HepG2 (cell line): ENCODE data around the gene P2RX6. TPM values are rescaled to one million over a fixed set of nuclear protein-coding genes. Genes with fewer than 3 reads are reported as not detected.

ENCODE experiments used
- ATAC-seq: fragments of 200-7000 bp; cut with Tn5 transposase; 3 replicates; pipeline ENCODE4 v1.9.1; 2020; ENCODE audit warnings: mild to moderate bottlenecking, moderate library complexity
- BruUV-seq: library from RNA; stranded (reverse); fragments of 400-500 nt; replicated peaks from 2 replicates; lab custom pipeline; 2021; lab: Mats Ljungman, UMichigan
- CTCF ChIA-PET: fragments of 300-600 bp; formaldehyde crosslinking; extraction: SDS; loops from one replicate; lab custom pipeline; 2021; ENCODE audit warnings: low total read pairs, inconsistent platforms, low intra/inter-chr PET ratio; lab: Yijun Ruan, JAX
- POLR2A ChIA-PET: fragments of 350-600 bp; sonication (Branson Sonifier 250); formaldehyde crosslinking; loops from one replicate; lab custom pipeline; 2020; ENCODE audit warnings: antibody characterized with exemption, inconsistent platforms; lab: Yijun Ruan, JAX
- DNase-seq: peaks from one replicate; pipeline ENCODE4 v3.0.0-alpha.2; 2015; ENCODE audit warnings: low spot score
- FAIRE-seq: peaks from 3 replicates; lab custom pipeline; 2011; peaks lifted over from hg19 to GRCh38; lab: Jason Lieb, UNC
- H2AFZ ChIP-seq: one replicate; pipeline ENCODE4 v1.6.1; 2011; ENCODE audit warnings: low read length, inconsistent platforms
- H3K27ac ChIP-seq: fragments of 300-600 bp; 3 replicates; pipeline ENCODE4 v1.8.0; 2011; ENCODE audit warnings: mixed run types, mild to moderate bottlenecking, mixed read lengths, low read length, inconsistent platforms; ENCODE audit not compliant: insufficient read depth; ENCODE audit errors: extremely low read length
- H3K27me3 ChIP-seq, 2 experiments: fragments of 200-600 bp in 1 of 2; 2 replicates in 1 of 2; 3 replicates in 1 of 2; pipeline versions ENCODE4 v1.6.0 to v1.8.0; 2011; ENCODE audit warnings: low read length in 2 of 2, mild to moderate bottlenecking in 2 of 2, moderate library complexity in 2 of 2, inconsistent platforms in 1 of 2; ENCODE audit not compliant: insufficient read depth in 2 of 2, control insufficient read depth in 1 of 2
- H3K36me3 ChIP-seq, 2 experiments: fragments of 200-600 bp in 1 of 2; replicated peaks in 1 of 2; 2 replicates in 1 of 2; 3 replicates in 1 of 2; pipeline versions ENCODE4 v1.5.1 to v1.8.0; 2011; ENCODE audit warnings: low read length in 2 of 2, inconsistent platforms in 1 of 2; ENCODE audit not compliant: insufficient read depth in 2 of 2, control insufficient read depth in 1 of 2
- H3K4me1 ChIP-seq: 2 replicates; pipeline ENCODE4 v1.5.1; 2012; ENCODE audit warnings: low read length, inconsistent platforms; ENCODE audit not compliant: insufficient read depth
- H3K4me2 ChIP-seq: 2 replicates; pipeline ENCODE4 v1.6.0; 2011; ENCODE audit warnings: low read depth, low read length, inconsistent platforms
- H3K4me3 ChIP-seq, 3 experiments: fragments of 200-600 bp in 1 of 3; sonication (generic), shearing (Covaris generic) in 1 of 3; replicated peaks in 1 of 3; 2 replicates each; pipeline ENCODE4 v1.5.1; 2011 to 2016; ENCODE audit warnings: low read length in 3 of 3, inconsistent platforms in 2 of 3, low read depth in 2 of 3, mild to moderate bottlenecking in 2 of 3, control low read depth in 1 of 3, mixed read lengths in 1 of 3; ENCODE audit not compliant: insufficient read depth in 1 of 3
- H3K79me2 ChIP-seq: one replicate; pipeline ENCODE4 v1.6.1; 2011; ENCODE audit warnings: low read length, inconsistent platforms; ENCODE audit not compliant: insufficient read depth
- H3K9ac ChIP-seq: 2 replicates; pipeline ENCODE4 v1.6.0; 2011; ENCODE audit warnings: mild to moderate bottlenecking, low read depth, low read length, inconsistent platforms; ENCODE audit not compliant: insufficient read depth
- H3K9me3 ChIP-seq: 2 replicates; pipeline ENCODE4 v1.5.1; 2012; ENCODE audit warnings: mild to moderate bottlenecking, low read length
- H4K20me1 ChIP-seq: 2 replicates; pipeline ENCODE4 v1.6.0; 2011; ENCODE audit warnings: inconsistent platforms, mild to moderate bottlenecking, low read length, moderate library complexity; ENCODE audit not compliant: insufficient read depth
- ARID2 ChIP-seq: sonication (generic); formaldehyde crosslinking; IDR thresholded peaks from 2 replicates; pipeline ENCODE4 v1.8.1; 2022; ENCODE audit warnings: mild to moderate bottlenecking, missing genetic modification reagents, borderline replicate concordance
- ARNT ChIP-seq: fragments of 450-650 bp; IDR thresholded peaks from 2 replicates; pipeline ENCODE4 v1.6.1; 2017
- ATF4 ChIP-seq, 2 experiments: fragments of 450-650 bp in 1 of 2; sonication (generic) in 1 of 2; formaldehyde crosslinking; IDR thresholded peaks; 2 replicates each; pipeline versions ENCODE4 v1.5.0 to v1.8.0; 2020 to 2022; ENCODE audit warnings: mild to moderate bottlenecking in 1 of 2, missing genetic modification reagents in 1 of 2
- BHLHE40 ChIP-seq: IDR thresholded peaks from 2 replicates; pipeline ENCODE4 v1.6.1; 2011; ENCODE audit warnings: low read length, improper control_type of control experiment
- GLI4 ChIP-seq: sonication (generic); formaldehyde crosslinking; IDR thresholded peaks from 2 replicates; pipeline ENCODE4 v1.5.1; 2020; ENCODE audit warnings: missing genetic modification reagents, mild to moderate bottlenecking, moderate library complexity, borderline replicate concordance
- HNRNPK ChIP-seq: fragments of 200-400 bp; formaldehyde crosslinking; IDR thresholded peaks from 2 replicates; pipeline ENCODE4 v1.6.1; 2018; ENCODE audit warnings: low read length, low read depth, moderate library complexity, mild to moderate bottlenecking; ENCODE audit not compliant: poor library complexity, severe bottlenecking
- NFKB2 ChIP-seq: sonication (generic); formaldehyde crosslinking; IDR thresholded peaks from 2 replicates; pipeline ENCODE4 v1.4.0; 2020; ENCODE audit warnings: missing genetic modification reagents, borderline replicate concordance
- PITX1 ChIP-seq: sonication (generic); formaldehyde crosslinking; IDR thresholded peaks from 2 replicates; pipeline ENCODE4 v1.5.1; 2020; ENCODE audit warnings: mild to moderate bottlenecking, missing genetic modification reagents
- SPEN ChIP-seq: sonication (generic); formaldehyde crosslinking; IDR thresholded peaks from 2 replicates; pipeline ENCODE4 v1.5.1; 2020; ENCODE audit warnings: low read depth, mild to moderate bottlenecking, missing genetic modification reagents
- YEATS4 ChIP-seq: sonication (generic); formaldehyde crosslinking; IDR thresholded peaks from 2 replicates; pipeline ENCODE4 v1.4.0; 2020; ENCODE audit warnings: missing genetic modification reagents, borderline replicate concordance
- ZBTB21 ChIP-seq: sonication (generic); formaldehyde crosslinking; IDR thresholded peaks from 2 replicates; pipeline ENCODE4 v1.4.0; 2020; ENCODE audit warnings: missing genetic modification reagents
- ZNF143 ChIP-seq: sonication (generic); formaldehyde crosslinking; IDR thresholded peaks from 2 replicates; pipeline ENCODE4 v1.4.0; 2020; ENCODE audit warnings: missing genetic modification reagents
- ZNF33B ChIP-seq: sonication (generic); formaldehyde crosslinking; IDR thresholded peaks from 2 replicates; pipeline ENCODE4 v1.5.1; 2020; ENCODE audit warnings: mild to moderate bottlenecking, missing genetic modification reagents
- ZNF558 ChIP-seq: sonication (generic); formaldehyde crosslinking; IDR thresholded peaks from 2 replicates; pipeline ENCODE4 v1.9.0; 2022; ENCODE audit warnings: mild to moderate bottlenecking, missing genetic modification reagents, borderline replicate concordance
- ZNF777 ChIP-seq: sonication (generic); formaldehyde crosslinking; IDR thresholded peaks from 2 replicates; pipeline ENCODE4 v1.4.0; 2020; ENCODE audit warnings: missing genetic modification reagents
- WGBS: methylation state at CpG from one replicate; pipeline ENCODE4 v1.1.6; 2017; ENCODE audit warnings: low lambda C conversion rate; 5-methylcytosine and 5-hydroxymethylcytosine counted together
- in situ Hi-C: cut with HindIII; loops from 2 replicates; pipeline ENCODE4 v1.10.0; 2017; ENCODE audit warnings: low pct_unique_long_range_greater_than_20kb; ENCODE audit not compliant: extremely low pct_ligation_motif_present
- intact Hi-C: fragments of 100-400 bp; cut with micrococcal nuclease; formaldehyde crosslinking; loops from one replicate; pipeline ENCODE4 v1.10.0; 2022; ENCODE audit not compliant: unreplicated experiment
- polyA plus RNA-seq, 8 experiments: library from polyadenylated mRNA; depleted of rRNA in 3 of 8; stranded (reverse) in 7 of 8; unstranded in 1 of 8; fragments of >200 nt; fragmentation: Illumina TruSeq in 4 of 8; extraction: Trizol in 4 of 8; gene quantifications; 2 replicates each; pipeline versions ENCODE4 v1.2.1 to v1.2.3, GENCODE V29; 2011 to 2016; ENCODE audit warnings: low read depth in 4 of 8, missing spikeins in 1 of 8, mixed read lengths in 1 of 8; ENCODE audit not compliant: insufficient read depth in 1 of 8
- total RNA-seq, 5 experiments: library from RNA; depleted of rRNA; stranded (reverse); fragments of >200 nt; fragmentation: Illumina TruSeq; extraction: Trizol; gene quantifications; 2 replicates each; pipeline ENCODE4 v1.2.3, GENCODE V29; 2016; ENCODE audit warnings: low read depth in 1 of 5
- TF ChIP-seq, protein P1 (sequence below): sonication (generic); formaldehyde crosslinking; IDR thresholded peaks from 2 replicates; pipeline ENCODE4 v1.4.0; 2020; ENCODE audit warnings: missing genetic modification reagents, borderline replicate concordance
- TF ChIP-seq, protein P2 (sequence below): sonication (generic); formaldehyde crosslinking; IDR thresholded peaks from 2 replicates; pipeline ENCODE4 v1.8.1; 2022; ENCODE audit warnings: mild to moderate bottlenecking, missing genetic modification reagents

P2RX6 gene
- total and polyA plus RNA-seq, 2 of the 13 experiments (the other 11 are each of a cell fraction or from before 2014, with no cell fraction given) = 0.04 to 0.12 TPM

GRCh38 chr22:21067075-21067900, 52.3 kb downstream of the P2RX6 start (continued):
- TF ChIP-seq, protein P1, sequence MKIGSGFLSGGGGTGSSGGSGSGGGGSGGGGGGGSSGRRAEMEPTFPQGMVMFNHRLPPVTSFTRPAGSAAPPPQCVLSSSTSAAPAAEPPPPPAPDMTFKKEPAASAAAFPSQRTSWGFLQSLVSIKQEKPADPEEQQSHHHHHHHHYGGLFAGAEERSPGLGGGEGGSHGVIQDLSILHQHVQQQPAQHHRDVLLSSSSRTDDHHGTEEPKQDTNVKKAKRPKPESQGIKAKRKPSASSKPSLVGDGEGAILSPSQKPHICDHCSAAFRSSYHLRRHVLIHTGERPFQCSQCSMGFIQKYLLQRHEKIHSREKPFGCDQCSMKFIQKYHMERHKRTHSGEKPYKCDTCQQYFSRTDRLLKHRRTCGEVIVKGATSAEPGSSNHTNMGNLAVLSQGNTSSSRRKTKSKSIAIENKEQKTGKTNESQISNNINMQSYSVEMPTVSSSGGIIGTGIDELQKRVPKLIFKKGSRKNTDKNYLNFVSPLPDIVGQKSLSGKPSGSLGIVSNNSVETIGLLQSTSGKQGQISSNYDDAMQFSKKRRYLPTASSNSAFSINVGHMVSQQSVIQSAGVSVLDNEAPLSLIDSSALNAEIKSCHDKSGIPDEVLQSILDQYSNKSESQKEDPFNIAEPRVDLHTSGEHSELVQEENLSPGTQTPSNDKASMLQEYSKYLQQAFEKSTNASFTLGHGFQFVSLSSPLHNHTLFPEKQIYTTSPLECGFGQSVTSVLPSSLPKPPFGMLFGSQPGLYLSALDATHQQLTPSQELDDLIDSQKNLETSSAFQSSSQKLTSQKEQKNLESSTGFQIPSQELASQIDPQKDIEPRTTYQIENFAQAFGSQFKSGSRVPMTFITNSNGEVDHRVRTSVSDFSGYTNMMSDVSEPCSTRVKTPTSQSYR = no peak
- no peak for TF ChIP-seq ZNF33B (CRISPR knock-in tag)

GRCh38 chr22:21067901-21068680, 53.1 kb downstream of the P2RX6 start:
- POLR2A ChIA-PET = interaction anchor here (1.6 kb wide), 1 partner anchor 86 kb away, joined by 3 read pairs; the partner anchor contains the start of gene LZTR1
- DNase-seq (no peak), FAIRE-seq (no peak), ATAC-seq (no peak)
- WGBS = 78% methylated on average over 4 of the region's 12 CpGs
- CTCF ChIA-PET = no interaction called here
- H3K79me2 ChIP-seq = no peaks in the 10 kb centered on the region
- BruUV-seq = no TSS peak
- no peak overlapping the region for H3K9ac ChIP-seq
- peaks cover 0 to 9% of the 10 kb centered on the region in 2 experiments; a peak in 3 of 5 replicates for H3K27me3 ChIP-seq
- H3K9me3 ChIP-seq = no peaks in the 10 kb centered on the region
- no peaks in the 10 kb centered on the region for H3K36me3 ChIP-seq
- H3K4me3 ChIP-seq = no peak overlapping the region
- intact Hi-C loops = no loop called here
- in situ Hi-C loops = no loop called here
- H4K20me1 ChIP-seq = no peaks in the 10 kb centered on the region
- H3K27ac ChIP-seq = no peak overlapping the region
- peaks cover 17% of the 10 kb centered on the region for H3K4me1 ChIP-seq
- no peak overlapping the region for H2AFZ ChIP-seq
- H3K4me2 ChIP-seq = no peak overlapping the region
- TF ChIP-seq NFKB2 (CRISPR knock-in tag) = no peak
- TF ChIP-seq ARID2 = no peak
- no peak for TF ChIP-seq ZNF777 (CRISPR knock-in tag)
- no peak for TF ChIP-seq PITX1 (CRISPR knock-in tag)
- TF ChIP-seq ARNT = no peak
- TF ChIP-seq ZNF143 = no peak
- TF ChIP-seq, protein P2, sequence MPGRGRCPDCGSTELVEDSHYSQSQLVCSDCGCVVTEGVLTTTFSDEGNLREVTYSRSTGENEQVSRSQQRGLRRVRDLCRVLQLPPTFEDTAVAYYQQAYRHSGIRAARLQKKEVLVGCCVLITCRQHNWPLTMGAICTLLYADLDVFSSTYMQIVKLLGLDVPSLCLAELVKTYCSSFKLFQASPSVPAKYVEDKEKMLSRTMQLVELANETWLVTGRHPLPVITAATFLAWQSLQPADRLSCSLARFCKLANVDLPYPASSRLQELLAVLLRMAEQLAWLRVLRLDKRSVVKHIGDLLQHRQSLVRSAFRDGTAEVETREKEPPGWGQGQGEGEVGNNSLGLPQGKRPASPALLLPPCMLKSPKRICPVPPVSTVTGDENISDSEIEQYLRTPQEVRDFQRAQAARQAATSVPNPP (CRISPR knock-in tag) = no peak
- no peak for TF ChIP-seq ZNF558
- no peak for TF ChIP-seq BHLHE40
- TF ChIP-seq YEATS4 (CRISPR knock-in tag) = no peak
- no peak for TF ChIP-seq GLI4 (CRISPR knock-in tag)
- no peak for TF ChIP-seq HNRNPK
- no peak for TF ChIP-seq ZBTB21
- TF ChIP-seq ATF4 (CRISPR knock-in tag; IDR thresholded peaks at IDR 0.05) = no peak
- no peak for TF ChIP-seq SPEN (CRISPR knock-in tag)
